ENCODE measurements around the gene ZCCHC10. TPM values are rescaled to one million over a fixed set of nuclear protein-coding genes. Genes with fewer than 3 reads are reported as not detected.
A peak's percentile ranks its signal among the peaks of the same experiment; 100 is the strongest.
"Not testable (repeated sequence)": the region's sequence is repeated elsewhere in the genome, so short reads cannot be mapped to it uniquely, and the experiment has no call there.

Gene ZCCHC10
- total and polyA plus RNA-seq, 12 donors, result 12.2 to 29.9 (median 19.4) TPM

GRCh38 chr5:133050521-133050920, 24.2 kb upstream of the ZCCHC10 start:
- Histone ChIP-seq H3K36me3 (no peaks in the 10 kb centered on the region), H3K27ac (peak overlapping the region; percentile 86 to 99 (median 98)), H3K4me3 (peak overlapping the region in 8 of 10 donors; percentile 70 to 98 (median 94)), H3K27me3 (no peaks in the 10 kb centered on the region), H3K9me3 (no peaks in the 10 kb centered on the region), H3K4me1 (peaks cover 6 to 55% (median 43%) of the 10 kb centered on the region in 9 donors)
- no peak for DNase-seq
- WGBS, 2 donors, result 37 to 49% methylated on average over 4 of the region's 4 CpGs
- intact Hi-C loops (cut with DNase I), result loop anchor here in 5 of 10 donors (2.0 to 10.0 kb wide), 3 partner anchors 24 to 88 kb away; partner anchors contain the start of genes AFF4 (in 5 of the 5) and ZCCHC10 (in 1 of the 5)
- no peak for TF ChIP-seq CTCF (IDR thresholded peaks at IDR 0.05)
- no peak for ATAC-seq

- intact Hi-C loops (cut with DNase I), result loop anchor here in 5 of 10 donors (2.0 to 10.0 kb wide), 4 partner anchors 23 to 215 kb away; partner anchors contain the start of genes AFF4 (in 5 of the 5), SHROOM1 (in 1 of the 5) and ZCCHC10 (in 1 of the 5)
- DNase-seq (no peak), ATAC-seq (no peak)
- Histone ChIP-seq H3K27me3 (no peaks in the 10 kb centered on the region), H3K27ac (peak overlapping the region in 9 of 10 donors; percentile 39 to 99 (median 99)), H3K4me1 (peaks cover 6 to 48% (median 41%) of the 10 kb centered on the region in 9 donors), H3K4me3 (no peak overlapping the region), H3K36me3 (no peaks in the 10 kb centered on the region), H3K9me3 (no peaks in the 10 kb centered on the region)
- TF ChIP-seq CTCF (IDR thresholded peaks at IDR 0.05), result no peak
- WGBS, 2 donors, result 39 to 40% methylated on average over 1 of the region's 1 CpG
Observed at GRCh38 chr5:133049726-133050048, 23.3 kb upstream of the ZCCHC10 start.

GRCh38 chr5:133048993-133049725, 22.8 kb upstream of the ZCCHC10 start:
- peak in 2 of 8 donors; percentile 11 to 16 for ATAC-seq
- H3K27me3 ChIP-seq, result no peaks in the 10 kb centered on the region
- H3K4me1 ChIP-seq, result peaks cover 6 to 44% (median 38%) of the 10 kb centered on the region in 9 donors
- H3K36me3 ChIP-seq, result no peaks in the 10 kb centered on the region
- no peaks in the 10 kb centered on the region for H3K9me3 ChIP-seq
- H3K27ac ChIP-seq, result peak overlapping the region; percentile 18 to 99 (median 98)
- WGBS, 2 donors, result 16 to 23% methylated on average over 6 of the region's 6 CpGs
- DNase-seq, result no peak
- intact Hi-C loops (cut with DNase I), result loop anchor here in 1 of 10 donors (10.0 kb wide), 1 partner anchor 214 kb away; the partner anchor contains the start of gene SHROOM1
- H3K4me3 ChIP-seq, result peak overlapping the region in 1 of 10 donors; percentile 6
- TF ChIP-seq CTCF (IDR thresholded peaks at IDR 0.05), result no peak

GRCh38 chr5:133047404-133047803, 21.1 kb upstream of the ZCCHC10 start:
- intact Hi-C loops (cut with DNase I), result loop anchor here in 1 of 10 donors (10.0 kb wide), 1 partner anchor 213 kb away; the partner anchor contains the start of gene SHROOM1
- DNase-seq, result no peak

GRCh38 chr5:133046560-133046959, 20.2 kb upstream of the ZCCHC10 start:
- intact Hi-C loops (cut with DNase I), result loop anchor here in 1 of 10 donors (10.0 kb wide), 1 partner anchor 212 kb away; the partner anchor contains the start of gene SHROOM1
- WGBS, 2 donors, result 87 to 91% methylated on average over 8 of the region's 8 CpGs
- not testable (repeated sequence) for ATAC-seq, H3K9me3 ChIP-seq, H3K27ac ChIP-seq, H3K27me3 ChIP-seq, H3K4me3 ChIP-seq, DNase-seq, H3K36me3 ChIP-seq
- peaks cover 0 to 29% (median 21%) of the 10 kb centered on the region in 9 donors for H3K4me1 ChIP-seq

More at GRCh38 chr5:133047404-133047803, 21.1 kb upstream of the ZCCHC10 start:
- Histone ChIP-seq H3K27me3 (no peaks in the 10 kb centered on the region), H3K36me3 (no peaks in the 10 kb centered on the region), H3K9me3 (no peaks in the 10 kb centered on the region), H3K4me1 (peaks cover 5 to 29% (median 21%) of the 10 kb centered on the region in 9 donors), H3K4me3 (no peak overlapping the region), H3K27ac (no peak overlapping the region)
- TF ChIP-seq CTCF (IDR thresholded peaks at IDR 0.05), result no peak
- WGBS, 2 donors, result 93 to 94% methylated on average over 19 of the region's 19 CpGs
- ATAC-seq, result no peak
